Heart left ventricle (tissue), 13 donors: ENCODE data around the gene DNM3.
"Not testable (repeated sequence)": the region's sequence is repeated elsewhere in the genome, so short reads cannot be mapped to it uniquely, and the experiment has no call there.

Experiments
- POLR2A ChIP-seq, 2 donors: fragments of 450-650 bp; IDR thresholded peaks; one replicate each; pipeline ENCODE4 v1.6.1; 2017; ENCODE audit warnings: antibody characterized with exemption in 2 of 2, mild to moderate bottlenecking in 2 of 2, moderate library complexity in 2 of 2
- TF ChIP-seq, protein P1 (sequence below), 12 donors: fragments of 200-600 bp; sonication (generic) in 4 of 12; IDR thresholded peaks; one replicate each; pipeline versions ENCODE4 v1.5.0 to v1.8.0; 2018 to 2022; ENCODE audit warnings: antibody characterized with exemption in 12 of 12, mild to moderate bottlenecking in 5 of 12
- donor health status: ischemic (EF 13 %, LVEDD 7.1; RV severe dilation, severe dysfunction).
- donor health status: DM: no; HTN: yes; CAD: no.
- donor health status: DM: no; HTN: no; CAD: no.
- donor health status: ischemic (EF 25% LVEDD 6.9; RV normal size, moderate dysfunction).
- donor health status: ischemic (EF 25% LVEDD 5.7; RV mildly dilated, moderate dysfunction).
- donor health status: ischemic (EF 35%, LVEDD 5.7; RV mildly dilated, moderate dysfunction).
- donor health status: nonischemic (EF 11% LVEDD 7.7; RV severe dilation, severe dysfunction).
- donor health status: DM: yes; HTN: yes; CAD: no.
- donor health status: PGD.
- donor health status: ischemic (EF 29% LVEDD 5.4; RV normal size, mild dysfunction).
- donor health status: nonischemic (EF 23%, LVEDD 6.1; RV moderate dilation, normal function).

DNA sequence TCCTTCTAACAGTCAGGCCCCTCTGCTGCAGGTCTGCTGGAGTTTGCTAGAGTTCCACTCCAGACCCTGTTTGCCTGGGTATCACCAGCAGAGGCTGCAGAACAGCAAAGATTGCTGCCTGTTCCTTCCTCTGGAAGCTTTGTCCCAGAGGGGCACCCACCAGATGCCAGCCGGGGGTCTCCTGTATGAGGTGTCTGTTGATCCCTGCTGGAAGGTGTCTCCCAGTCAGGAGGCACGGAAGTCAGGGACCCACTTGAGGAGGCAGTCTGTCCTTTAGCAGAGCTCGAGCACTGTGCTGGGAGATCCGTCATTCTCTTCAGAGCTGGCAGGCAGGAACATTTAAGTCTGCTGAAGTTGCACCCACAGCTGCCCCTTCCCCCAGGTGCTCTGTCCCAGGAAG is 238.6 kb downstream of the DNM3 start:
- TF ChIP-seq, protein P1, sequence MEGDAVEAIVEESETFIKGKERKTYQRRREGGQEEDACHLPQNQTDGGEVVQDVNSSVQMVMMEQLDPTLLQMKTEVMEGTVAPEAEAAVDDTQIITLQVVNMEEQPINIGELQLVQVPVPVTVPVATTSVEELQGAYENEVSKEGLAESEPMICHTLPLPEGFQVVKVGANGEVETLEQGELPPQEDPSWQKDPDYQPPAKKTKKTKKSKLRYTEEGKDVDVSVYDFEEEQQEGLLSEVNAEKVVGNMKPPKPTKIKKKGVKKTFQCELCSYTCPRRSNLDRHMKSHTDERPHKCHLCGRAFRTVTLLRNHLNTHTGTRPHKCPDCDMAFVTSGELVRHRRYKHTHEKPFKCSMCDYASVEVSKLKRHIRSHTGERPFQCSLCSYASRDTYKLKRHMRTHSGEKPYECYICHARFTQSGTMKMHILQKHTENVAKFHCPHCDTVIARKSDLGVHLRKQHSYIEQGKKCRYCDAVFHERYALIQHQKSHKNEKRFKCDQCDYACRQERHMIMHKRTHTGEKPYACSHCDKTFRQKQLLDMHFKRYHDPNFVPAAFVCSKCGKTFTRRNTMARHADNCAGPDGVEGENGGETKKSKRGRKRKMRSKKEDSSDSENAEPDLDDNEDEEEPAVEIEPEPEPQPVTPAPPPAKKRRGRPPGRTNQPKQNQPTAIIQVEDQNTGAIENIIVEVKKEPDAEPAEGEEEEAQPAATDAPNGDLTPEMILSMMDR (IDR thresholded peaks at IDR 0.05): not testable (repeated sequence)
- TF ChIP-seq POLR2A (IDR thresholded peaks at IDR 0.05): not testable (repeated sequence)
